ENCODE data around the gene MAPRE3.

The MAPRE3 gene

DNA sequence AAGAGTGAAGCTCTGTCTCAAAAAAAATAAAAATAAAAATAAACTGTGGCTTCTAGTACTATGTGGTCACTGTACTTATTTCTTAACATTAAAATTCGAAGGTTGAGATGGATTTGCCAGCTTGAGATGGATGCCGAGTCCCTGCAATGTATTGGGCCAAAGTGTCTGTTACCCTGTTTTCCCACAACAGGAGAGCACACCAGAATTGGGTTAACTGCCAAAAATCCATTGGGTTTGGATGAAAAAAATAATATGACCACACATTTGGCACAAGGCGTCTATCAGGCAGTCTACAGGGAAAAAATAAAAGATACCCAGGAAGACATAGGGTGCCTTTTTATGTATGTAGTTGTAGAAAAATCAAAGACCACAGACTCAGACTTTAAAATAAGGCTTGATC lies 19.2 kb upstream of the MAPRE3 start:
- no peak for DNase-seq

- peak; percentile 28 for DNase-seq
Observed at GRCh38 chr2:26952374-26952773, 18.1 kb upstream of the MAPRE3 start.

DNA sequence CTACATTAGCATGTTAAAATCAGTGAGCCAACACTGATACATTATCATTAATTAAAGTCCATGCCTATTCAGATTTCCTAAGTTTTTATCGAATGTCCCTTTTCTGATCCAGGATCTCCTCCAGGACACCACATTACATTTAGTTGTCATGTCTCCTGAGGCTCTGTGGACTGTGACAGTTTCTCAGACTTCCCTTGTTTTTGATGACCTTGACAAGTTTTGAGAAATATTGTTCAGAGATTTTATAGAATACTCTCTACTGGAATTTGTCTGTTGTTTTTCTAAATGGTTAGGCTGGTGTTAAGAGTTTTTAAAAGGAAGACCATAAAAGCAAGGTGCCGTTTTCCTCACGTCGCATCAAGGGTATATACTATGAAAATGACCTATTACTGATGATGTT lies 16.3 kb upstream of the MAPRE3 start:
- DNase-seq = no peak

GRCh38 chr2:26957041-26957440 lies 13.4 kb upstream of the MAPRE3 start:
- DNase-seq = no peak

GRCh38 chr2:26957534-26957933 lies 12.9 kb upstream of the MAPRE3 start:
- peak; percentile 69 for DNase-seq

GRCh38 chr2:26959331-26959730 lies 11.1 kb upstream of the MAPRE3 start:
- no peak for DNase-seq

GRCh38 chr2:26964446-26965130 lies 5.8 kb upstream of the MAPRE3 start:
- no peak for DNase-seq

GRCh38 chr2:26968001-26968400 lies 2.4 kb upstream of the MAPRE3 start:
- no peak for DNase-seq

DNA sequence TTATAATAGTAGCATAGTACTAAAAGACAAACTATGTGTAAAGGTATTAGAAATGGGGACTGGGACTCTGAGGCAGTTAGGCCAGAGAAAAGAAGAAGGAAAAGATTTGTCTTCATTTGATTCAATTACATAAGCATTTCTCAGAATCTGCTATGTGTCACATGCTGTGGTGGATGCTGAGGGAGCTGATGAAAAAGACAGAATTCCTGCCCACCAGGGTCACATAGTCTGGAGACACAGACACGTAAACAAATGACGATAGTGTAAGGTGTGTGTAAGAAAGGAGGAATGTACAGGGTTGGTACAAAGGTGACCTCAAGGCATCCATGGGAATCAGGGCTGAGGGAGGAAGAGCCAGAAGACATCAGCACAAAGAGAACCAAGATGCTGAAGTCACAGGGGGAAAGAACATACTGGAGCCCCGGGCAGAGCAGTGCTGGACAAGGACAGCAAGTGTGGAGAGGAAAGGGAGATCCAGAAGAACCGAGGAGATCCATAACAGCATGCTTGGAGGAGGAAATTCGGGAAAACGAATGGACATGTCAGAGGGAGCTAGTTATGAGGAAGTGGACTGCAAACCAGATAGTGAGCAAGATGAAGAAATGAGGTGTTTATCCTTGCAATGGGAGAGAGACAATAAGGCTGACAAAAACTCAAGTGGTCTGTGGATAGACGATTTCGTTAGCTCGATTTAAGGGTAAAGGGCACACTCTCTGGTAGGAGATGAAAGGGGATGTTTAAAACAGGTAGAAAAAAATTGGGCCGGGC lies 1.2 kb upstream of the MAPRE3 start:
- DNase-seq = no peak

- peak; percentile 64 for DNase-seq
Observed at GRCh38 chr2:26970928-26971627, 641 bp downstream of the MAPRE3 start.

DNA sequence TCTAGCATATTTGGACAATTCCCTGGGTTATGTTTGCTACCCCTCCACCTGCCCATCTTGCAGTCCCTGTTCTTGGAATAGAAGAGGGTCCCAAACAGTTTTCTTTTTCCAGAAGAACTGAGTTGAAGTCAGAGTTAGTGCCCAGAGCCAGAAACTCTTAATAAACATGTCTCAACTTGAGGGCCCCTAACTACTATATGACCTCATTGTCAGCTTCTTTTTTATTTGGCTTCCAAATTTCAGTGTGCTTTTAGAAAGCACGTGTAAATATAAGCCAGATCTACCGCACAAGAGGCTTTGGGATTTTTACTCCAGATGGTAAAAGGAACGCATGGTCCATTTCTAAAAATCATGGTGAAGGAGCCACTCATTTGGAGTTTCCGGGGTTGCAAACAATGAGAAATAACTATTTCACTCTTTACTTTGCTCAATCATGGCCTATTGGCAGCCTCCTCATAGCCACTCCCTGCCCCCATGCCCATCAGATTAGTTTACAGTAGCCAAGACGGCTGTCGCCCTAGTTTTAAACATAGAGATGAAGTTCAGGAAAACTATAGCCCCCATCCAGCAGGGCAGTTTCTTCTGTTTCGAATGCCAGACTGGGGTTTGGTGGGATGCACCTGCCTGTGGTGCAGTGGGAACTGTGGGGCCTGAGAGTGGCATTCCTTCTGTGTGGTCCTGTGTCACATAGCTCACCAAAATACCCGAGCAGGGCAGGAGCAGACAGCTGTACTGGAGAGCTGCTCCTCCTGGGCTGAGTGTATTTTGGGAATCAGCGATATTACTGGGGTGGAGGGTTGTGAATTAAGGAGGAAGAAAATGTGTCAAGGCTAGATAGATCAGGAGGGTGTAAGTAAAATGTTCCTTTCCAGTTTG lies 1.7 kb downstream of the MAPRE3 start:
- DNase-seq = peak; percentile 15

GRCh38 chr2:26974352-26974751 lies 3.9 kb downstream of the MAPRE3 start:
- peak; percentile 59 for DNase-seq

DNA sequence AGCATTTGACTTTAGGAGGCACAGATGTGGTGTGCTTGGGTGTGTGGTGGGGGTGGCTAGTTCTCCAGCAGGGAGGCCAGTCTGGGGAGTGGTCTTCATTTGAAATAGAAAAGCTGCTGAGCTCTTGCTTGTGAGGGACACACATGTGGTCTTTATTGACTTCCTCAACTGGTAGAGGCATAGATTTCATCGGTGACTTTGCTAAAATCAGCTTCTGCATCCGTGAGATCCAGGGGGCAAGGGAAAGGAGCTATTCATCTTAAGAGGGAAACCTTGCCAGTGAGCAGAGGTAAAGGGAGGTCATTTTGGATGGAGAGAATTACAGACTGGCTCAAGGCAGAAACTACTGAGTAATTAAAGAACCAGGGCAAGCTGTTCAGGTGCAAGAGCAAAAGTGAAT lies 4.7 kb downstream of the MAPRE3 start:
- DNase-seq = no peak

- no peak for DNase-seq
Observed at GRCh38 chr2:26975656-26976055, 5.2 kb downstream of the MAPRE3 start.

DNA sequence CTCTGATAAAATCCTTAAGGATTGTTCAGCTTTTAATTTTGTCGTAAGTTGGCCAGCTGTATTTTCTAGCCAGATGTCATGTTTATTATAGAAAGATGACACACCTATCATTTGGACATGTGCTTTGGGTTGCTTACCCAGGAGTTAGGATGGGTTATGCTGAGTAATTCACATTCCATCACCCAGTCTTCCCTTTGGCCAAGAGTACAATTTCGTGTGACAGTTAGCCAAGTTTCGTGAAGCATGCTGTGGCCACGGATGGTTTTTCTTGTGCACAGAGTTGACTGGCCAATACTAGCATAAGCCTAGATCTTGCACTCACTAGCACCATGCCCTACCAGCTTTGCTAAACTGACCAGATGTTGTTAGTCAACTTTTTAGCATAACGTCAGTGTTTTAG lies 5.8 kb downstream of the MAPRE3 start:
- no peak for DNase-seq

DNA sequence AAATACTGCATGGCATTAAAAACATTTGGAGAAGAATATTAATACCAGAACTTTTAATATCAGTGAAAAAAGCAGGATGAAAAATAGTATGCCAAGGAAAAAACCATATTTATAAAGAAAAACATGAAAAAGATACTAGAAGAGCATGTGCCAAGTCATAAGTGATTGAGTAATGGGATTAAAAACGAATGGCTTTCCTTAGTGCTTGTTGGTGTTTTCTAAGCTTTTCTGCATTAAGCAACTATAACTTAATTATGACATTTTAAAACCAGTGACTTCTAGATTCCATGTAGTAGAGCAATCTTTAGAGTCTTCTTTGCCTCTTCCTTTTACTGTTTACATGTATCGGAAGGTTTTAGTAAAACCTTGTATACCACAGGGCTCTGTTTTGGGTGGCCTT lies 6.6 kb downstream of the MAPRE3 start:
- DNase-seq = peak; percentile 17

DNA sequence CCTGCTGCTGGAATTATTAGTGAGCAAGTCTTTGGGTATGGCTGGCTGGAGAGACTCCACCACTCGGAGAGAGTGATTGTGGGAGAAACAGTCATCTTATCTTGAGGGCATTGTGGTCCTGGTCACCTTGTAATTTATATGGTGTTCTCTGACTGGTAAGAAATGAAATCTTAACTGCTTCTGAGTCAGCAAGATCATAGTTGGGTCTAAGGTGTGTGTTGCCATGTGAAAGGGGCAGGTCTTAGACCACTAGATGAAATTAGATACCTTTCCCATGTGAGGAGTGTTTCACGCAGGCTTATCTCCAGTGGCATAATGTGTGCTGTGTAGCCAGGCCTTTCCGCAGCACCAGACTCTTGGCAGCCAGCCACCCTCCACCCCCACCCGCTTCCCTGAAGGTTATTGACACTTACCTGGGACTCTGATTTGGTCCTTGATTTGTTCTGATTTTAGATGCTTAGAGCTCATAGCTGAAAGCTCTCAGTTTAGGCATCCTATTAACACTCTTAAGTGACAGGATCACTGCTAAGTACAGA lies 7.7 kb downstream of the MAPRE3 start:
- peak; percentile 63 for DNase-seq

GRCh38 chr2:26979741-26980140 lies 9.3 kb downstream of the MAPRE3 start:
- no peak for DNase-seq

GRCh38 chr2:26980971-26981370 lies 10.5 kb downstream of the MAPRE3 start:
- DNase-seq = no peak

- peak; percentile 60 for DNase-seq
Observed at GRCh38 chr2:26982102-26982742, 11.8 kb downstream of the MAPRE3 start.

DNA sequence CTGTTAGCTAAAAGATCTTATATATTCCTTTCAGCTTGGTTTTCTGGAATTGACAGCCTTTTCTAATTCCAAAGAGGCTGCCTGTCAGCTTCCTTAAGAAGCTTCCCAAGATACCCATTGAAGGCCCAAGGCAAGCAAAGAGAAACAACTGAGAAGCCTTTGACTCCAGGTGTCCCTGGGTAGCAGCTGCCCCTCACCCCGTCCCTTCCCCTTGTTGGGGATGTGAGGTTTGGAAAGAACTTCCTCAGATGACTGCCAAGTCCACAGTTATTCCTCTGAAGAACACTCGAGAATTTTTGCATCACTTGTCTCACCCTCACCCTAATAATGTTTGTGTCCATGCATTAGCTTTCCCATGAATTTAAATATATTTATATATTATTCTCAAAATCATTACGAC lies 13.3 kb downstream of the MAPRE3 start:
- DNase-seq = no peak

DNA sequence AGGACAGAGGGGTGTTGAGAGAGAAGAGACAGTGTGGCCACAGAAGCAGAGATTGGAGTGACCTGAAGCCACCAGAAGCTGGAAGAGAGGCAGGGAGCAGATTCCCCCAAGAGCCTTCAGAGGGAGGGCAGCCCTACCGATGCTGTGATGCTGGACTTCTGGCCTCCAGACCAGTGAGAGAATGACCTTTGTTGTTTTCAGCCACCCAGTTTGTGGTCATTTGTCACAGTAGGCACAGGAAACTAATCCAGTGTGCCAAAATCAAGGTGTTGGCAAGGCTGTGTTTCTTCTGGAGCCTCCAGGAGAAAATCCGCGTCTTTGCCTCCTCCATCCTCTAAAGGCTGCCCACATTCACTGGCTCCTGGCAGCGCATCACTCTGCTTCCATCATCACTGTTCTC lies 15.4 kb downstream of the MAPRE3 start:
- DNase-seq = no peak

Measured in NCI-H82 (cell line).